ENCODE results near the gene SLC2A5. TPM values are rescaled to one million over a fixed set of nuclear protein-coding genes. Genes with fewer than 3 reads are reported as not detected.

Gene SLC2A5
- total RNA-seq, 1 donor: 2.2 TPM

- TF ChIP-seq, protein P1, sequence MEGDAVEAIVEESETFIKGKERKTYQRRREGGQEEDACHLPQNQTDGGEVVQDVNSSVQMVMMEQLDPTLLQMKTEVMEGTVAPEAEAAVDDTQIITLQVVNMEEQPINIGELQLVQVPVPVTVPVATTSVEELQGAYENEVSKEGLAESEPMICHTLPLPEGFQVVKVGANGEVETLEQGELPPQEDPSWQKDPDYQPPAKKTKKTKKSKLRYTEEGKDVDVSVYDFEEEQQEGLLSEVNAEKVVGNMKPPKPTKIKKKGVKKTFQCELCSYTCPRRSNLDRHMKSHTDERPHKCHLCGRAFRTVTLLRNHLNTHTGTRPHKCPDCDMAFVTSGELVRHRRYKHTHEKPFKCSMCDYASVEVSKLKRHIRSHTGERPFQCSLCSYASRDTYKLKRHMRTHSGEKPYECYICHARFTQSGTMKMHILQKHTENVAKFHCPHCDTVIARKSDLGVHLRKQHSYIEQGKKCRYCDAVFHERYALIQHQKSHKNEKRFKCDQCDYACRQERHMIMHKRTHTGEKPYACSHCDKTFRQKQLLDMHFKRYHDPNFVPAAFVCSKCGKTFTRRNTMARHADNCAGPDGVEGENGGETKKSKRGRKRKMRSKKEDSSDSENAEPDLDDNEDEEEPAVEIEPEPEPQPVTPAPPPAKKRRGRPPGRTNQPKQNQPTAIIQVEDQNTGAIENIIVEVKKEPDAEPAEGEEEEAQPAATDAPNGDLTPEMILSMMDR (IDR thresholded peaks at IDR 0.05; ENCODE audit: insufficient read depth, low read depth, low read length): no peak
- DNase-seq (ENCODE audit: low read depth): no peak
- H3K4me3 ChIP-seq (ENCODE audit: low read depth, low read length): no peak overlapping the region
These were observed 23.4 kb downstream of the SLC2A5 start for GRCh38 chr1:9045861-9046510.

- no peak for DNase-seq (ENCODE audit: low read depth)
- TF ChIP-seq, protein P1 (IDR thresholded peaks at IDR 0.05; ENCODE audit: insufficient read depth, low read depth, low read length): no peak
- H3K4me3 ChIP-seq (ENCODE audit: low read depth, low read length): no peak overlapping the region
These were observed 25.2 kb downstream of the SLC2A5 start for GRCh38 chr1:9044236-9044635.

GRCh38 chr1:9042272-9042671 lies 27.2 kb downstream of the SLC2A5 start:
- TF ChIP-seq, protein P1 (IDR thresholded peaks at IDR 0.05; ENCODE audit: insufficient read depth, low read depth, low read length): no peak
- DNase-seq (ENCODE audit: low read depth): no peak
- no peak overlapping the region for H3K4me3 ChIP-seq (ENCODE audit: low read depth, low read length)

DNA sequence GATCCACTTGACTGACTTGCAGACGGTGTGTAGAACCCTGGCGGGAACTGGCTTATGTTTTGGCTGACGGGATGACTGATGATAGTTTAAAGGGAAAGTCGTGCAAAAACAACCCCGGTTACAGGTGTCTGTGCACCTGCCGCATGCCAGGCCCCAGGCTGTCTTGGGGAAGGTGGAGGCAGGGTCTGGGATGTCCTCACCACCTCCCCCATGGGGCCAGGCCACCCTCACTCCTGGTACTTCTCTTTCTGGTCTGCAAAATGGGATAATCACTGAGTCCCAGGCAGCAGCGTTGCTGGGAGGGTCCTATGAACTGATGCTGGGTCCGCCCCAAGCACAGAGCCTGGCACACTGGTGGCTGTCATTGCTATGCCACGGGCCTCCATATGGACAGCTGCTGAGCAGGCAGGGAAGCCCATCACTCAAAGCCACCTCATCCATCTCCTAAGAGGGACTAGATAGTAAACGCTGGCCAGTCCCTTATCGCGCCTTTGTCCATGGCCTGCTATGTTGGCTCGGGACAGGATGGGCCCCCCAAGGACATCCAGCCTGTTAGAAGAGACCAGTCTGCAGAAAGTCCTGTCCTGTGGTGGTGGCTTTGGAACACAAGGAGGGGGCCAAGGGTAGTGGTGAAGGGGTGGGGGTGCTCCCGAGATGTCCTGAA lies 28.2 kb downstream of the SLC2A5 start:
- TF ChIP-seq, protein P1 (IDR thresholded peaks at IDR 0.05; ENCODE audit: insufficient read depth, low read depth, low read length): no peak
- no peak overlapping the region for H3K4me3 ChIP-seq (ENCODE audit: low read depth, low read length)
- DNase-seq (ENCODE audit: low read depth): no peak

GRCh38 chr1:9040659-9041030 lies 28.8 kb downstream of the SLC2A5 start:
- no peak for DNase-seq (ENCODE audit: low read depth)
- TF ChIP-seq, protein P1 (IDR thresholded peaks at IDR 0.05; ENCODE audit: insufficient read depth, low read depth, low read length): no peak
- H3K4me3 ChIP-seq (ENCODE audit: low read depth, low read length): no peak overlapping the region

DNA sequence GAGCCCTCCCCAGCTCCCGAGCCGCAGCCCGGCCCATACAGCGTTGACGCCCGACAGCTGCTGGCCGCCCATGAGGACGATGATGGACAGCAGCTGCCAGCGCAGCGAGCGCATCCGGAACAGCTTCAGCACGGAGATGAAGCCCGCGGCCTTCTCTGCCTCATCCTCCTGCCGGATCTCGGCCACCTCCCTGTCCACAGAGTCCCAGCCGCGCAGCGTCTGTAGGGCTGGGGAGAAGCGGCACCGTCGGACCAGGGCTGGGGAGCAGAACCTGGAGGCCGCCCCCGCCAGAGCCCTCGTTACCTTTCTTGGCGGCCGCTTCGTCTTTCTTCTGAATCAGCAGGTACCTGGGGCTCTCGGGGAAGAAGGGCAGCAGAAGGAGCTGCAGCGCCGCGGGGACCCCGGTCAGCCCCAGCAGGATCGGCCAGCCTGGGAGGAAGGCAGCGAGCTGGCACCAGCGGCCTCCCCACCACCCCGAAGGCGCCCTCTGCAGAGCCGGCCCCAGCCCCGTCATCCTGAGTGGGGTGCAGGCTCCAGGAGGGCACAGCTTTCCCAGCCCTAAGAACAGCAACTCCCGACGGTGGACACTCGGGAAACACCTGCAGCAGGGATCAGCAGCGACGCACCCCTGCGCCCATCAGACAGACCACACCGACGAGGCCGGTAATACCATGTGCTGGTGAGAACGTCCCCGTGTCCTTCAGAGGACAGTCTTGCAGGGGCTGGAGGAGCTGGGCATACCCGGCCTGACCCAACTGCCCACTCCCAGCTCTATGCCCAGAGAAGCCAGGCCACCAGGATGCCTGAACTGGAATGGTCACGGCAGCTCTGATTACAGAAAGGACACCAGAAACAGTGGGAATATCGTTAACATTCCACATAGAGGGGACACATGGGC lies 29.4 kb downstream of the SLC2A5 start:
- no peak overlapping the region for H3K4me3 ChIP-seq (ENCODE audit: low read depth, low read length)
- TF ChIP-seq, protein P1 (IDR thresholded peaks at IDR 0.05; ENCODE audit: insufficient read depth, low read depth, low read length): no peak
- DNase-seq (ENCODE audit: low read depth): no peak
